Mucosa of descending colon (tissue), 3 donors: ENCODE results near the gene RFX7. TPM values are rescaled to one million over a fixed set of nuclear protein-coding genes. Genes with fewer than 3 reads are reported as not detected.

Experiments used
- ATAC-seq: fragments of 200-7000 bp; cut with Tn5 transposase; one replicate; pipeline ENCODE4 v1.9.1; 2020; ENCODE audit warnings: mild to moderate bottlenecking, moderate library complexity
- DNase-seq, 3 donors: peaks; one replicate each; pipeline ENCODE4 v3.0.0-alpha.2; 2020
- H3K36me3 ChIP-seq: fragments of 200-600 bp; one replicate; pipeline ENCODE4 v1.8.0; 2021; ENCODE audit warnings: low read depth, mild to moderate bottlenecking
- H3K4me1 ChIP-seq: fragments of 200-600 bp; one replicate; pipeline ENCODE4 v1.8.0; 2021; ENCODE audit warnings: low read depth, mild to moderate bottlenecking
- H3K4me3 ChIP-seq: fragments of 200-600 bp; one replicate; pipeline ENCODE4 v1.8.0; 2021; ENCODE audit warnings: mild to moderate bottlenecking
- H3K9me3 ChIP-seq: fragments of 200-600 bp; one replicate; pipeline ENCODE4 v1.8.0; 2021; ENCODE audit warnings: mild to moderate bottlenecking
- CTCF ChIP-seq: fragments of 200-600 bp; IDR thresholded peaks from one replicate; pipeline ENCODE4 v1.8.0; 2022; ENCODE audit warnings: antibody characterized with exemption, mild to moderate bottlenecking
- intact Hi-C, 2 donors: fragments of 100-400 bp; cut with DNase I in 1 of 2; cut with micrococcal nuclease in 1 of 2; formaldehyde crosslinking; loops; one replicate each; pipeline versions ENCODE4 v1.11.0 to v1.11.1; 2022; cut with DNase I, micrococcal nuclease
- total RNA-seq, 3 donors: library from RNA; stranded (reverse); fragmentation: NEBNext Ultra II Directional in 2 of 3; extraction: Animal tissue kit (Norgen Biotek cat#: 25700) in 2 of 3; gene quantifications; one replicate each; pipeline versions ENCODE4 v1.2.1 to v1.2.4, GENCODE V29; 2021 to 2023
- donor health status: DM: no; HTN: no; CAD: no; lungs with moderate emphysema.
- donor health status: DM: no; HTN: no; CAD: no.
- donor health status: DM: no; HTN: yes; CAD: no.

The RFX7 gene
- total RNA-seq, 3 donors from 2014 or later: 12.0 to 12.9 (median 12.1) TPM

GRCh38 chr15:56086566-56086965, 157.1 kb downstream of the RFX7 start:
- Histone ChIP-seq H3K4me3 (no peak overlapping the region), H3K36me3 (no peaks in the 10 kb centered on the region), H3K4me1 (no peaks in the 10 kb centered on the region), H3K9me3 (no peaks in the 10 kb centered on the region)
- intact Hi-C loops: no loop called here
- no peak for TF ChIP-seq CTCF
- no peak for ATAC-seq
- no peak for DNase-seq

- intact Hi-C loops: no loop called here
- no peaks in the 10 kb centered on the region for H3K36me3 ChIP-seq
- ATAC-seq (no peak), DNase-seq (no peak)
- H3K4me1 ChIP-seq: no peaks in the 10 kb centered on the region
- no peak for TF ChIP-seq CTCF
- H3K9me3 ChIP-seq: no peaks in the 10 kb centered on the region
- H3K4me3 ChIP-seq: no peak overlapping the region
Observed at GRCh38 chr15:56082263-56082761, 161.4 kb downstream of the RFX7 start.

- Histone ChIP-seq H3K4me1 (no peaks in the 10 kb centered on the region), H3K36me3 (no peaks in the 10 kb centered on the region), H3K4me3 (no peak overlapping the region), H3K9me3 (no peaks in the 10 kb centered on the region)
- TF ChIP-seq CTCF: no peak
- no peak for ATAC-seq
- intact Hi-C loops: no loop called here
- no peak for DNase-seq
Observed at GRCh38 chr15:56077081-56077480, 166.6 kb downstream of the RFX7 start.

GRCh38 chr15:56076640-56077039, 167.0 kb downstream of the RFX7 start:
- Histone ChIP-seq H3K4me1 (no peaks in the 10 kb centered on the region), H3K4me3 (no peak overlapping the region), H3K9me3 (no peaks in the 10 kb centered on the region), H3K36me3 (no peaks in the 10 kb centered on the region)
- ATAC-seq: no peak
- TF ChIP-seq CTCF: no peak
- intact Hi-C loops: no loop called here
- no peak for DNase-seq

- no peaks in the 10 kb centered on the region for H3K36me3 ChIP-seq
- ATAC-seq: no peak
- no peaks in the 10 kb centered on the region for H3K4me1 ChIP-seq
- no peak overlapping the region for H3K4me3 ChIP-seq
- no peak for DNase-seq
- H3K9me3 ChIP-seq: no peaks in the 10 kb centered on the region
- intact Hi-C loops: no loop called here
- no peak for TF ChIP-seq CTCF
Observed at GRCh38 chr15:56074481-56075265, 169.0 kb downstream of the RFX7 start.
